HG03354 (cell line): ENCODE results near the gene SNX33.

Experiments
- ATAC-seq: cut with Tn5 transposase; IDR thresholded peaks from one replicate; pipeline ENCODE4 v1.9.1; 2021; ENCODE audit warnings: mild to moderate bottlenecking; ENCODE audit not compliant: unreplicated experiment, poor library complexity, severe bottlenecking

SNX33 gene

DNA sequence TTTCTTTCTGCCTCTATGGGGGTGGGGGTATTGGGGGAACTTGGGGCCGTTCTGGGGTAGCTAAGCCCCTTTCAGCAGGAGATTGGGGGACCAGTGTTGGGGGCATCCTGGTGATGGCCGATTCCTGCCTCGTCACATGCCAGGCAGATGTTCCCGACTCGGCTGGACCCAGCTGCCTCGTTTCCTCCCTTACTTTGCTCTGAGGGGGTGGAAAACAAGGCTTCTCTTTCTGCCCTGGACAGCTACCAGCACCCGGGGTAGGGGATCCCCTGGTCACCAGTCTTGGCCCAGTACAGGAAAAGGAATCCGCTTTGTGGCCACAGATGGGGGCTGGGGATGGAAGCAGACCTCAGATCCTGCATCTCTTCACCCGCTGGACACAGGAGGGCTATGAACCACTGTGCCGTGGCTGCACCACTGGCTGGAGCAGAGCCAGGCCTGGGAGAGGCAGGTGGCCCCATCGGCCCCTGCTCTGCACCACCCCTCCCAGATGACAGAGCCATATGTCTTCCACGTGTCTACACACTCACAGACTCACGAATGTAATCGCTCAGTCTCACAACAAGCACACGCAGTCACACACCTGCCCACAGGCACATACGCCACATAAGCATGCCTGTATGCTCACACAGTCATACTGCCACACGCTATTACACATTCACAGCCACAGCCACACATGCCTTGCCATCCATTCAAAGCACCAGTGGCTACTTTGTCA is 12.4 kb downstream of the SNX33 start:
- no peak for ATAC-seq

DNA sequence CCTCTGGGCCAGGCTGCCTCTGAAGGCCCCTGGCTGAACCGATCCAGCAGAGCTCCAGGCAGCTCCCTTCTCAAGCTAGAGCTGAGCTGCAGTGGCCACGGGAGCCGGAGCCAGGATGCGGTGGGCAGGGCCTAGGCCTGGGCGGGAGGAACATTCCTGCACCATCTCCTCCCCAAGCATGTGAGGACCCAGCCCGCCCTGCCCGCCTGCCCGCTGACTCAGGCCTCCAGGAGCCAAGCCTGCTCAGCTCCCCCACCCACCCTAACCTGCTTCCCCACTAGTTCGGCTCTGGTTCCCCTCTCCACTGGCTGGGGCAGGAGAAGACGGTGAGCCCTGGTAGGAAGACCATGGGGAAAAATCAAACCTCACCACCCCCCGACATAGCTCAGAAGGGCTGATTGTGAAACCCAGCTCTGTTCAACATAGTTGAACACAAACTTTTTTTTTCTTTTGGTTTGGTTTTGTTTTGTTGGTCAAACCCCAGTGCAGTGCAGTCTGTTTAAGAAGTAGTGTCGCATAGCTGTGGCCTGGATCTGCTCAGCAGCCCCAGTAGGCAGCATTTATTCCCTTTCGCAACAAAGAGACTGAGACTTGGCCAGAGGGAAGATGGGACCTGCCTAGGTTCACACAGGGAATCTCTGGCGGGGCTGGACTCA is 13.5 kb downstream of the SNX33 start:
- no peak for ATAC-seq

DNA sequence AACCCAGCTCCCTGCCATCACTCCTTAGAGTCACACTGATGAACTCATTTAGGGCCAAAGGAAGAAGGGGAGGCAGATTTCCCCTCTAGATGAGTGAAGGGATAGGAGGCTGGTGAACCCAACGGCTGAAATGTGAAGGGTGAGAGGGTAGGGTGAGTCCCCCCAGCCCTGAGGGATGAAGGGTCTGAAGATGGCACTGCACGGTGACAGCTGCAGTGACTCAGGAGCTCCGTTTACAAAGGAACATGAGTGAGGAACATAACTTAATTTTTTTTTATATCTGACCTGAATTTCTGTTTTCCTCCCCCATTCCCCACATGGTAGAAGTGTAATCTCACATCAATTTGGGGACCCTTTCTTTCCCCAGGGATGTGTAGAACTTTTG is 14.0 kb downstream of the SNX33 start:
- ATAC-seq: no peak

DNA sequence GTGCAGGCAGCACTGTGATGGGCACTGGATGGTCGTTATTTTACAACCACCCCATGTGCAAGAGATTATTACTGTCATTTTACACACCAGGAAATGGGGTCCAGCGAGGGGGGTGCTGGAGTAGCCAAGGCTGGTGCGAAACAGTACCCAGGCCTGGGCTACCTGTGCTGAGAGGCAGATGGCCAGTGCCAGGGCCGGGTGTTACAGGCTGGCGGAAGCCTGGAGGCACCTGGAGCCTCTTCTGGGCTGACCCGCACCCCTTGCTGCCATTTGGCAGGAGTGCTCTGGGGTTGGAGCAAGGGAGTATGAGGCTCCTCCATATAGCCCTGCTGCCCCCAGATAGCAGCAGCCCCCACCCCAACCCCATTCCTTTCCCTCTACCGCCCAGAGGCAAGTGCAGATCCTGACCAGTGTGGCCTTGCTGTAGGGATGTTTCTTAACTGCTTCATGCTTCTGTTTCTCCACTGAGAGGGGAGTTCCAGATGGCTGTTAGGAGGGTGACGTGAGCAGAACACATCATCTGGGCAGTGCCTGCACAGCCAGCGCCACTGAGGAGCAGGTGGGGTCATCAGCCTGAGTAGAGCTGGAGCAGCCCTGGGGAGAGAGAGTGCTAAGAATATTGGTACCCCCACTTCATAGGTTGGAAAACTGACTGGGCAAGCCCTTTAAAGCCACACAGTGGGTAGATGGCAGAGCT is 15.3 kb downstream of the SNX33 start:
- ATAC-seq: no peak

DNA sequence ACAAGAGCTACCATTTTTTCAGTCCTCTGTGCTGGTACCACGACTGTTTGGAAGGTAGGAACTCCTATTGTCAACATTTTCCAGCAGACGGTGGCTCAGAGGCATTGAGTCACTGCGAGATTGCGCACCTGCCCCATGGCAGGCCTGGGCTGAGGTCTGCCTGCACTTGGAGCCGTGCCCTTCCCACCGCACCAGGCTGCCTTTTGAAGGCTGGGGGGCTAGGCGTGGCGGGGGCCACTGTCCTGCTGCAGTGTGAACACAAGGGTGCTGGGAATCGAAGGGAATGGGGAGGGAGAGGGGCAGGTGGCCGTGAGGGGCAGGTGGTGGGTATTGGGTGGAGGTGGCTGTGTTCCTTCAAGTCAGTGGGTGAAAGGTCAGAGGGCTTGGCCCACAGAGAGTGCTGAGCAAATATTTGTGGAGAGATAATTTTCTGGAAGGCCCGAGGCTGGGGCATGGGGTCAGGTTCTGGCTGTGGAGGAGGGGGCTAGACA is 16.3 kb downstream of the SNX33 start:
- no peak for ATAC-seq

DNA sequence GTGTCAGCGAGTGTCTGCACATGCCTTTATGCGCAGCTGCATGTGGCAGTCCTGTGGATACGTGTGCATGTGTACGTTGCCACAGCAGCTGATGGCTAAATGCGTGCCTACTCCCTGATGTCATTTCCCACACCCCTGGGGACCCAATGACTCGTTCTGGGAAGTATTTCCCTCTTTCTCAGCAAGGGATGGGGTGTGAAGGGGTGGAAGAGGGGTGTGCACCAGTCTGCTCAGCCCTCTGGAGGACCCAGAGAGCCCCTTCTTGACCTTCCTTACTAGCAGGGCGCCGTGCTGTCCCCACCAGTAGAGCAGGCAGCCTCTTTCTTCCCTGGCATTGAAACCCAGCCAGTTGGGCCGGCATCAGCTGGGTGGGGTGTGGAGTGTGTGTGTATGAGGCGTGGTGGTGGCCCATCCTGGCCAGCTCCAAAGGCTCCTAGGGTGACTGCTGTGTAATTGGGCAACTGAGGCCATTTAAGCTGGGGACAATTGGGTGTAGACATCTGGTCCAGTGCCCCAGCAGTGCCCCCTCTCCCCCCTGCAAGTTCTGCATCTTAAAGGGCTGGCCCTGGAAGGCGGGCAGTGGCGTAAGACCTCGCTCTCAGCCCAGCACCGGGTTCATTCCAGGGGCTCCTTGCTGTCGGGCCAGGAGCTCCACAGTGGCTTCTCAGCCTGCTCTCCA is 19.2 kb downstream of the SNX33 start:
- no peak for ATAC-seq

DNA sequence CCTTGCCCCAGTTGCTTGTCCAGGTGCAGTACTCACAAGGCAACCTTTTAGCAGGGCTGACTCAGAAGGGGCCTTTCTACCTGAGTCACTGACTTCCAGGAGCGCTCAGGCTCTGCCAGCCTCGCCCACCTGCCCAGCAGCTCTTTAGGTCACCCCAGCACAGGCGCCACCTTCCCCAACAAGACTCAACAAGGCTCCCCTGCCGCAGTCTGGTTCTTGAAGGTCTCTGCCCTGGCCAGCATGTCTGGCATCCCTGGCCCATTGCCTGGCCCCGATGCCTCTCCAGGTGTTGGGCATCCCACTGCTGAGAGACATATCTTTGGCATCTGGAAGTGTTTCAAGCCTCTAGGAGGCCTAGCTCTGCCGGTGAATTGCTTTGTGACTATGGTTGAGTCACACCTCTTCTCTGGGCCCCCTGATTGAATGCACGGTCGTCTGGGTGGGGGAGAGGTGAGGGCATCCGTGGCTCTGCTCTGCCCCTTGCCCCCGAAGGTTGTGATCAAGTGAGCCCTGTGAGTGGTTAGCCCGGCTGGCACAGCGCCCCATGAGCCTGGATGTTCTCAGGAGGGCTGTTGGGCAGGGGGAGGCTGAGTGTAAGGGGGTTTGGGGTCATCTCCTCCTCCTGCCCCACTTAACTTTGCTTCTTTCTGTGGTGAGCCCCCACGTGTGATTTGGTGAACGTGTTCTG is 21.6 kb downstream of the SNX33 start:
- no peak for ATAC-seq

DNA sequence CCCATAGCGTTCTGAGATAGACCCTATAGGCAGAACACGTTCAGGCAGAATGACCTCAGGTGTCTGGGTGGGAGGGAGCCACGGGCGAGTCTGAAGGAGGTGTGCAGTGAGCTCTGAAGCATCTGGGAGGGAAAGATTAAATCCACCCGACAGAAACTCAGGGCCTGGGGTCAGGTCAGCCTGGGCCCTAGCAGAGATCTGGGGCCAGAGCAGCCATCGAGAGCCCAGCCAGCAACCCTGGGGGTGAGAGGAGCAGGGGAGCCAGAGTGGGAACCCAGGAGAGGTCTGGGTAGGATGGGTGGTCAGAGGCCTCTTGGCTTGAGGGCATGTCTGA is 22.1 kb downstream of the SNX33 start:
- no peak for ATAC-seq

DNA sequence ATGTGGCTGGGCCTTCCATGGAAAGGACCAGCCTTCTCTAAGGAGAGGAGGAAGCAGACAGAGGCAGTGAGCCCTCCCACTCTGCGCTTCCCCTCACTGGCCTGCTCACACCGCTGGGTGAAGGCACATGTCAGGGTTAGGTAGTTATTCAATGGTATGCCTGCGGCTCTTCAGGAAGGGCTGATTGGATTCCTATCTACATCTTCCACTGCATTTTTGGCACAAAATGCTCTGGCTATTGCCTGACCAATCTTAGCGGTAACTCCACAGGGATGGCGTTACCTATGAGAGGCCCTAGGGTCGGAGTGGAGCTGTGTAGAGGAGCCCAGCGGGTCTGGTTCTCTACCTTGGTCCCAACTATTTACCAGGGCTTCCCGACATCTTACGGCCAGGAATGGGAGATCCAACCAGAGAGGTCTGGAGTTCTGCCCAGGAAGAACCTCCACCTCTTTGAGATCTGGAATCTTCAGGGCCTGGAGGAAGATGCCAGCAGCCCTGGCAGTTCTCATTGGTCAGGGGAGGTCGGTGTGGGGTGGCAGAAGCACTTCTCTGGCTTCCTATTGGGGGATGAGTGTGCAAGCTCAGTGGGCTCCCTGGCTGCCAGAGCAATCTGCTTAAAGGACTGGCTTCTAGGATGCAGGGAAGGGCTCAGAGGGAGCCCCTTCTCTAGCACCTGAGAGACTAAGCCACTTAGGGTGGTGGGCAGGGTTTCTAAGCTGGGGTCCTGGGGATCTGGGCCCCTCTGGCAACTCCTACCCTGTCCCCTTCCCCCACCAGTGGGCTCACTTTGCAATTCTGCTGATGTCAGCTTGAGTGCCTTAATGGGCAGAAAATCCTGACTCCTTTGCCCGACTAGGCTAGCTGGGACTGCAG is 24.3 kb downstream of the SNX33 start:
- ATAC-seq: no peak

DNA sequence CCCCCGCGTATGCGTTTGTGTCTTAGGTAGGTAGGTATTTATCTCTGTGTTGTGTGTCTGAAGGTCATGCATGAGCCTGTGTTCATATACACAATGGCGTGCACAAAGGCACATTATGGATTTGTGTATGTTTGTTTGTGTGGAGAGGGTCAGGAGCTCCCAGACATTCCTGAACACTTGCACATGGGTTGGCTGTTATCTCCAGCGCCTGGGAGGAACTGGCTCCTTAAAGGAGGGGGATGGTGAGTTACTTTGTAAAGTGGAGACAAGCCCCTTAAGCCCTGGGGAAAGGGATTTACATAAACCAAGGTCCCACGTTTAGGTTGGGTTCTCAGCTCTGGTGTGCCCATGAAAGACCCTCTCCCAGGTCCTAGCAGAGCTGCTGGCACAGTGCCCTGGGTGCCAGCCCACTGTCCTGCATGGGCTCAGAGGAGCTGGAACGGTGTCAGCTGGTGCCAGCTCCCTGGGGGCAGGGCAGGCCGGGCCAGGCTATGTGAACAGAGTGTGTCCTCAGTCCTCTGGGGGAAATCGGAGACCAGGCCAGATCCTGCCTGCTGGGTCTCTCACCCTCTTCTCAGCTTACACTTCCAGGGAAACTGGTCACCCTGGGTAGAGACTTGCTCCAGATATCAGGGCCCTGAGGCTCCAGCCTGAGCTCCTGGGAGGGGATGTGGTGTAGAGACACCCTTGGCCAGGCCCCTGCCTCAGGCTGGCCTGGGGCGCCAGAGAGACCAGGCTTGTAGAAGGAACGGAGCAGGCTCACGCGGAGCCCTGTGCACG is 25.1 kb downstream of the SNX33 start:
- ATAC-seq: no peak

DNA sequence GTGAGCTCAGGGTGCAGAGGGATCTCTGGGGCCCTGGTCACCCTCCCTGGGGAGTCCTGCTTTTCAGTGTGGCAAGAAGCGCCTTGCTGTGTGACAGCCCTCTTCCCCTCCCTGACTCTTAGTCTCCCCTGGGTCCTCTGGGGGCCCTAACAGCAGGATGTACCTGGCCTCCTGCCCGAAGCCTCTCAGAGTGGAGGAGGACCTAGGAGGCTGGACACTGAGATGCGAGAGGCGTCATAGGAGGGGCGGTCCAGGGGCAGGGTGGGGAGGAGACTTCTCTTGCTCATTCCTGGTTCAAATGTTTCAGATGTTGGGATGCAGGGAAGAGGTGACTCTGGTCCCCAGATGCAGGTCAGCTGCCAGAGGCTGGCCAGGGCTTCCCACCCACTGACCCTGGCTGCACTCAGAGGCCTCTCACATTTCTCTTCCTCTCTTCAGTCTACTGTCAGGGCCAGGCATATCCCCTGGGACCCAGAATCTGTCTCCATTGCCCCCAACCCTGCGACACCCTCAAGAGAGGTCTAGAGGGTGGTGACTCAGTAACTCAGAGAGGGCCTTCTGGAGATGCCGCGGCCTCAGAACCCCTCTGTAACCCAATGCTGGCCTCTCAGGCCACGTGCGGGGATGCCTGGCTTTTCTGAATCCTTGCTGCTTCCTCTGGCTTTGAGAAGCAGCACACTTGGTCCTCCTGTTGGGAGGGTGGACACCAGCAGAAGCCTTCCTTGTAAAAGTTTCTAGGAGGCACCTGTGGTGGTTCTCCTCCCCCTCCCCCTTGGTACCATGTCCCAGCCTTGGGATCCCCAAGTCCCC is 25.9 kb downstream of the SNX33 start:
- ATAC-seq: no peak

DNA sequence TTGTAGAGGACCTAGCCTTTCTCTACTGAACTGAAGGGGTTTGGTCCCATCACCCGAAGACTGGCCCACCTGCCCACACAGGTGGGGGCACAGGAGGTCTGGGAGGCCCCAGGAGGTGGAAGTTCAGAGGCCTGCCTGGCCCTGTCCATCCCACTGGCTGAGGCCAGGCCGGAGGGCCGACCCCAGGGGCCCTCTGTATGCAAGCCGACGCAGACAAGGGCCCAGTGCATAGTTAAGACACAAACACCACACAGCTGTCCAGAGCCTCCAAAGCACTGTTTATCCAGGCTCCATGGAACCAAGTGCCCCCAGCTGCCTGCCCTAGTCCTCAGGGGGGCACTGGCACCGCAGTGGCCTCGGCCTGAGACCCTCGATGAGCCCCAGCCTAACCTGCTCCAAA is 26.7 kb downstream of the SNX33 start:
- no peak for ATAC-seq

DNA sequence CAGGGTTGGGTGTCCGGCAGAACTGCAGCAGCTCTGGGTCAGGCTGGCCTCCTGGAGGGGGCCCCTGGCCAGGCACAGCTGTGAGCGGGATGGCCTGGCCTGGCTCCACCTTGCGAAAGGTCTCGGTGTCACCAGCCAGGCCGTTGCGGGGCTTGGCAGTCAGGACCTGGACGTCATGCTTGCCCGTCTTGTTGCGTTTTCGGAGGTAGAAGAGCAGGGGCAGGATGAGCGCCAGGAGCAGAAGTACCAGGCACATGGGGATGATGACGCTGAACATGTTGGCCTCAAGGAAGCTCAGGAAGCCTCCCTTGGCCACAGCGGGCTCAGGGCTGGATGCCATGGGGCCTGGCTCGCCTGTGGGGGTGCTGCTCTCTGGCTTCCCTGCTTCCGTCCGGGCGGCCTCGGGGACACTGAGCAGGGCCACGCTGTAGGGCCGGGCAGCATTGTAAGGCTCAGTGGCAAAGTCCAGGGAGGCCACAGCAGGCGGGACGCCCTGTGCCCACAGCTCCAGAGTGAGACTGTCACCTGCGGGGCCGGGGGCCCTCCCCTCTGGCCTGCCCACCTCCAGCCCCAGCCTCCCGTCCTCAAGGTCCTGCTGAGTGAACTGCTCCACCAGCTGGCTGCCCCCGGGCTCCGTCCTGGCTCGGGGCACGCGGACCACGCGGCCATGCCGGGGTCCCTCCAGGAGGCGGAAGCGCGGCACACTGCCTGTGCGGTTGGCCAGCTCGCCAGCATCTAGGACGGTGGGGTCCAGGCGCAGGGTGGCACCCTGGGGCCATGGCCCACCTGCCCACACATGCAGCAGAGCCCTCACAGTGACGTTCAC is 28.1 kb downstream of the SNX33 start:
- ATAC-seq: no peak

DNA sequence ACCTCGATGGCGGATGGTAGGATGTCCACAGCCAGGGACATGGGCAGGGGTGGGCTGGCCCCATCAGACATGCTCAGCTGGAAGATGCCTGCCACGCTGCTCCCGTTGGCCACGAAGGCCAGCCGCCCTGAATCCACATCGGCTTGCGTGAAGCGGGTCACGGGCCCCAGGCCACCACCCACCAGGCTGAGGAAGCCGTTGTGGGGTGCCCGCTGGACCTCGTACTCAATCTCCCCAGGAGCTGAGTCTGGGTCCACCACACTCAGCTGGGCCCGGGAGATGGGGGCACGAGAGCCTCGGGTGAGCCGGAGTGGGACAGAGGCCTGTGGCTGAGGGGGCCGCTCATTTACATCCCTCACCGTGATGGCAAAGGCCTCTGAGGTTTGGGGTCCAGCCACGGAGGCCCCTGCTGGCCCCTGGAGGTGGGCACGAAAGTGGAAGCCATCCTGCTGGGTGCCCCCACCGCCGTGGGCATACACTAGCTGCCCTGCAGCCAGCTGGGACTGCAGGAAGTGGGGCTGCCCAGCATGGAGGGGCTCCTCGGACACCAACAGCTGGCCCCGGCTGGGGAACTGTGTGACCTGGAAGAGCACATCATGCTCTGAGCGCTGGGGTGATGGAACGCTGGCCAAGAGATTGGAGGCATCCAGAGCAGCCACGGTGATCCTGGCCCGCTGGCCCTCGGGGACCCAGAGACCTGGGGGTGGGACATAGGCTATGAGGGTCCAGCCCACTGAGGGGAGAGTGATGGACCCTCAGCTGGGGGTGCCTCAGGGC is 29.2 kb downstream of the SNX33 start:
- no peak for ATAC-seq

DNA sequence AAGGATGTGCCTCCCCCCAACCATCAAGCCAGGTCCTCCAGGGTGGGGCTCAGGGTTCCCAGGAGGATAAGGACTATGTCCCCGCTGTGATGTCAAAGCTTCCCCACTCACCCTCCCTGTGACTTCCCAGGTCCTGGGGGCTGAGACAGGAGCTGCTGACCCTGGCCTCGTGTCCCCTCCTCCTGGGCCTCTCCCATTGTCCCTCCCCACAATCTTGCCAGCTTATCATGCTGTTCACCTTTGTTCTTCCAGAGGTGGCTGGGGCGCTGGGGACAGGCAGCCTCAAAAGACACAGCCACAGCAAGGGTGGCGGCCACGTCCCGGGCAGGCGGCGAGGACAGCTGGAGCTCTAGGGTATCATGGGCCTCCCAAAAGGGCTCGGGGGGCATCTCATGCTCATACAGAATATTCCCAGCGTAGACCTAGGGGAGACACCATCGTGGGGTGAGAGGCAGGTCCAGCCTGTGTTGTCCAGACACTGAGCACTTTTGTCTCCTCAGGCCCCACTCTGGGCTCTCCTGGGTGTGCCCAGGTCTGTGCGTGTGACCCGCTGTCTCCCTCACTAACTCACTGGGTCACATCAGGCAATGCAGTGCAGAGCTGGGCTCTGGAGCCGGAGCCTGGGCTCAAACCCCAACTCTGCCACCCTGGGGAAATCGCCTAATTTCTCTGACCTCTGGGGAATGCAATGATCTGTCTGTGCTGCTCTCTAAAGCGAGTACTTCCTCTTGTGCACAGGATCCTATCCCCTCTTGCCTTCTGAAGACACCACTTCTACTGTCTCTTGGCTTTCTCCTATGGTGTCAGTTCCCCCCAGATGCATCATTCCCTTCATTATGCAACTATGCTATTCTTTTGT is 30.0 kb downstream of the SNX33 start:
- no peak for ATAC-seq
